GM12873 (cell line): Measurements from ENCODE around the gene DGKG.

ENCODE experiments used
- TF ChIP-seq, protein P1 (sequence below): IDR thresholded peaks from 2 replicates; pipeline ENCODE4 v1.5.1; 2012; ENCODE audit warnings: low read depth, mild to moderate bottlenecking, moderate library complexity, low read length, control low read depth; ENCODE audit not compliant: insufficient read depth; ENCODE audit errors: missing control alignments

Gene DGKG

DNA sequence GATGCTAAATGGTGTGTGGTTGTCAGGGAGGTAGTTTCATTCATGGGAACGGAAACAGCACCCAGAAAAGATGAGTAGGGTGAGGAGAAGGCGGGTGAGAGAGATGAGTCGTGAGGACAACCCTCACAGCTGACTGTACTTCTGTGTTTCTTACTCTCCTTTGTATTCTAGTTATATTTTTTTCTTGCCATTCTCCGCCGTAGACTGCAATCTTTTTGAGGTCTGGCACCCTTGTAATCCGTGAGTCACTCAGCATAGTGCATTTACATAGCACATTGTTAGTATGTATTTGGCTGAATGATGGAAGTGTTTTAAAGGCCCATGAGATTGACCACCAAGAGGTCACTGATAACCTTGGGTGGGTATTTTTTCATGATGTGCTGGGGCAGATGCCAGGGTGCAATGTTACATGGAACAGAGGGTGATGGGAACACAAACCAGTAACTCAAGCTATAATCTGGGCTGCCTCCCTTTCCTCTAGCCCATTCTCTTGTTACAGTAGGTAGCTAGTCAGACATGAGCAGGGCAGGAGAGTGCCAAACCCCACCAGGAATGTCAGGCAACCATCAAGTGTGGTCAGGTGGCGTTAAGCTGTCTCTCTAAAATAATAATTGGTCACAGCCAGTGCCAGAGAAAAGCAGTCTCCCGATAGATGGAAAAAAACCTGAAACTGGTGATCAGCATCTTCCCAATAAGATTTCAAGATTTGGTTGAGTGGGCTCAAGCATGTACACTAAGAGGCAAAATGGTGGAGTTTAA lies 18.8 kb upstream of the DGKG start:
- TF ChIP-seq, protein P1, sequence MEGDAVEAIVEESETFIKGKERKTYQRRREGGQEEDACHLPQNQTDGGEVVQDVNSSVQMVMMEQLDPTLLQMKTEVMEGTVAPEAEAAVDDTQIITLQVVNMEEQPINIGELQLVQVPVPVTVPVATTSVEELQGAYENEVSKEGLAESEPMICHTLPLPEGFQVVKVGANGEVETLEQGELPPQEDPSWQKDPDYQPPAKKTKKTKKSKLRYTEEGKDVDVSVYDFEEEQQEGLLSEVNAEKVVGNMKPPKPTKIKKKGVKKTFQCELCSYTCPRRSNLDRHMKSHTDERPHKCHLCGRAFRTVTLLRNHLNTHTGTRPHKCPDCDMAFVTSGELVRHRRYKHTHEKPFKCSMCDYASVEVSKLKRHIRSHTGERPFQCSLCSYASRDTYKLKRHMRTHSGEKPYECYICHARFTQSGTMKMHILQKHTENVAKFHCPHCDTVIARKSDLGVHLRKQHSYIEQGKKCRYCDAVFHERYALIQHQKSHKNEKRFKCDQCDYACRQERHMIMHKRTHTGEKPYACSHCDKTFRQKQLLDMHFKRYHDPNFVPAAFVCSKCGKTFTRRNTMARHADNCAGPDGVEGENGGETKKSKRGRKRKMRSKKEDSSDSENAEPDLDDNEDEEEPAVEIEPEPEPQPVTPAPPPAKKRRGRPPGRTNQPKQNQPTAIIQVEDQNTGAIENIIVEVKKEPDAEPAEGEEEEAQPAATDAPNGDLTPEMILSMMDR, result no peak

GRCh38 chr3:186375443-186375842 lies 13.4 kb upstream of the DGKG start:
- TF ChIP-seq, protein P1, result no peak

GRCh38 chr3:186374376-186374775 lies 12.3 kb upstream of the DGKG start:
- TF ChIP-seq, protein P1, result no peak

GRCh38 chr3:186369217-186369616 lies 7.2 kb upstream of the DGKG start:
- TF ChIP-seq, protein P1, result no peak

- TF ChIP-seq, protein P1, result no peak
Observed at GRCh38 chr3:186368717-186369116, 6.7 kb upstream of the DGKG start.

DNA sequence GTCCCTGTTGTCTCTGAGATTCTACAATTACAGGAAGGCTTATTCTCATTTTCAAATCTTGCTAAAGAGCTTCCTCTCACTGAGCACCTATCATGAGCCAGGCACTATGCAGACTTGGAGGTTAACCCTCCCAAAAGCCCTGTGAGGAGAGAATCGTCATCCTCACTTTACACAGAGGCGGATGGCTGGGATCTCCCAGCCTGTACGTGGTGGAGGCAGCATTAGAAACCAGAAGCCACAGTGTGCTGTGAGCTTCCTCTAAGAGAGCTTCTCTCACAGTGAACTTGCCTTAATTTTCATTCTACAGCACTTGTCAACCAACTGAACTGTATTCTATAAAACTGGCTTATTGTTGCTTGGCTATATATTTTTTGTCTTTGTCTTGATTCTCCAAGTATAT lies 6.1 kb upstream of the DGKG start:
- TF ChIP-seq, protein P1, result no peak

DNA sequence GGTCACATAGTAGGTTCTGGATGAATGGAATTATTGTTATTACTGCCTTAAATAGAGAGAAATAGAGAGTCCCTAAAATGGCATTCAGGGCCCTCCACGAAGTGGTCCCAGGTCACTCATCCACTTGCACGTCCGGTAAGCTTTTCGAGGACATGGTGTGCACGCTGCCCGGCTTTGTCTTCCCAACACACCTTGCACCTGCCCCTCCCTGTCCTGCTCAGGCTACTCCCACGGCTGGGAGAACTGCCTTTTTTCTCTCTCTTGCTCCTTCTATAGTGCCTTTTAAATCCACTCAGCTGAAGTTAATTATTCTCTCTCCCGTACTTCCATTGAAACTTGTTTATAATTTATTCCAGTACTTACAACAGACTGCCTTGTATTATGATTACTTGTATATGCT lies 5.6 kb upstream of the DGKG start:
- TF ChIP-seq, protein P1, result no peak
